Mesendoderm (in vitro differentiated cells): Measurements from ENCODE around the gene HMGCS2.

ENCODE experiments used
- DNase-seq: peaks from one replicate; pipeline ENCODE4 v3.0.0; 2013
- H2AK5ac ChIP-seq: 2 replicates; pipeline ENCODE4 v1.6.1; 2013; ENCODE audit warnings: low read length, inconsistent platforms
- H2BK120ac ChIP-seq: 2 replicates; pipeline ENCODE4 v1.6.1; 2013; ENCODE audit warnings: low read depth, mild to moderate bottlenecking, low read length, moderate library complexity, mixed read lengths
- H2BK15ac ChIP-seq: replicated peaks from 2 replicates; pipeline ENCODE4 v1.6.1; 2013; ENCODE audit warnings: low read depth, mild to moderate bottlenecking, moderate library complexity
- H2BK5ac ChIP-seq: 2 replicates; pipeline ENCODE4 v1.6.1; 2013; ENCODE audit warnings: low read length, inconsistent platforms
- H3K18ac ChIP-seq: 2 replicates; pipeline ENCODE4 v1.6.1; 2013; ENCODE audit warnings: mild to moderate bottlenecking, low read length, mixed read lengths
- H3K23ac ChIP-seq: one replicate; pipeline ENCODE4 v1.6.1; 2013; ENCODE audit warnings: low read length
- H3K27ac ChIP-seq: 2 replicates; pipeline ENCODE4 v1.5.1; 2013; ENCODE audit warnings: low read depth, mild to moderate bottlenecking, inconsistent platforms, low read length, moderate library complexity
- H3K27me3 ChIP-seq: 2 replicates; pipeline ENCODE4 v1.6.1; 2013; ENCODE audit warnings: low read length, control low read depth, mild to moderate bottlenecking, inconsistent platforms; ENCODE audit not compliant: insufficient read depth, poor library complexity
- H3K36me3 ChIP-seq: 2 replicates; pipeline ENCODE4 v1.6.1; 2013; ENCODE audit warnings: low read length, inconsistent platforms; ENCODE audit not compliant: control insufficient read depth, insufficient read depth
- H3K4ac ChIP-seq: one replicate; pipeline ENCODE4 v1.6.1; 2013; ENCODE audit warnings: low read depth, mild to moderate bottlenecking, low read length, moderate library complexity
- H3K4me1 ChIP-seq: 2 replicates; pipeline ENCODE4 v1.6.1; 2013; ENCODE audit warnings: low read depth, low read length, inconsistent platforms; ENCODE audit not compliant: control insufficient read depth
- H3K4me2 ChIP-seq: 2 replicates; pipeline ENCODE4 v1.6.1; 2013; ENCODE audit warnings: low read length
- H3K4me3 ChIP-seq: 2 replicates; pipeline ENCODE4 v1.5.1; 2013; ENCODE audit warnings: mild to moderate bottlenecking, low read length
- H3K56ac ChIP-seq: one replicate; pipeline ENCODE4 v1.6.1; 2013; ENCODE audit warnings: low read length
- H3K79me1 ChIP-seq: 2 replicates; pipeline ENCODE4 v1.6.1; 2013; ENCODE audit warnings: low read length, inconsistent platforms
- H3K79me2 ChIP-seq: 2 replicates; pipeline ENCODE4 v1.6.1; 2013; ENCODE audit warnings: mild to moderate bottlenecking, low read length; ENCODE audit not compliant: control insufficient read depth, insufficient read depth
- H3K9ac ChIP-seq: 2 replicates; pipeline ENCODE4 v1.6.1; 2013; ENCODE audit warnings: low read length, inconsistent platforms
- H4K5ac ChIP-seq: one replicate; pipeline ENCODE4 v1.6.1; 2013; ENCODE audit warnings: low read length
- H4K8ac ChIP-seq: one replicate; pipeline ENCODE4 v1.6.1; 2013; ENCODE audit warnings: low read depth, mild to moderate bottlenecking, control low read depth, low read length, moderate library complexity
- WGBS: extraction: QIAGEN DNeasy Blood & Tissue Kit; methylation state at CpG from one replicate; pipeline ENCODE4 v1.1.7; 2013; ENCODE audit warnings: low lambda C conversion rate, missing lambda C conversion rate; ENCODE audit not compliant: insufficient coverage; ENCODE audit errors: extremely low coverage; 5-methylcytosine and 5-hydroxymethylcytosine counted together

The HMGCS2 gene

DNA sequence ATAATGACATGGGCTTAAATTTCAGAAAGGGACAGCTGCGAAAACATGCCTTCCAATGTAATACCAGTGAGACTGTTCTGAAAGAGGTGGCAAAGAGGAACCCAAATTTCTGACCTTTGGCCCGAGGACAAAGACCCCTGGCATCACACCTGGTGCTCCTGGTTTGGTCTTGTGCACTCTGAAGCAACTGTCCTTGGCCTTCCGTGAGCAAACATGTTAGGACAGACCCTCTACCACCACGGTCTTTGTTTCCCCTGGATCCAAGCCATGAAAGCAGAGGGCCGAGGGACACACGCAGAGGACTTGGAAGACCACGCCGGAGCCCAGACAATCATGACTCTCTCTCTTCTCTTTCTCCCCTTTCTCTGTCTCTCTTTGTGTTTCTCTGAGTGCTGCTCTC lies 36.5 kb upstream of the HMGCS2 start:
- Histone ChIP-seq H3K79me1 (no peaks in the 10 kb centered on the region), H3K27me3 (no peaks in the 10 kb centered on the region), H3K4ac (no peak overlapping the region), H3K9ac (no peak overlapping the region), H4K5ac (no peak overlapping the region), H2BK120ac (no peak overlapping the region), H3K4me2 (no peak overlapping the region), H2BK15ac (no peak overlapping the region), H4K8ac (no peak overlapping the region), H3K79me2 (no peaks in the 10 kb centered on the region), H3K18ac (no peak overlapping the region), H3K4me1 (no peaks in the 10 kb centered on the region), H3K4me3 (no peak overlapping the region), H3K23ac (no peak overlapping the region), H3K36me3 (no peaks in the 10 kb centered on the region), H3K56ac (no peak overlapping the region), H2BK5ac (no peak overlapping the region), H2AK5ac (no peak overlapping the region), H3K27ac (no peak overlapping the region)
- DNase-seq = no peak
- WGBS = no CpG with 5 or more reads among the region's 8 CpGs

- no peak overlapping the region for H2BK5ac ChIP-seq
- H3K4me3 ChIP-seq = no peak overlapping the region
- WGBS = no CpG with 5 or more reads among the region's 15 CpGs
- no peak overlapping the region for H2AK5ac ChIP-seq
- H2BK120ac ChIP-seq = no peak overlapping the region
- H4K5ac ChIP-seq = no peak overlapping the region
- no peak overlapping the region for H4K8ac ChIP-seq
- no peaks in the 10 kb centered on the region for H3K4me1 ChIP-seq
- no peak overlapping the region for H3K9ac ChIP-seq
- H3K23ac ChIP-seq = no peak overlapping the region
- no peak for DNase-seq
- H3K79me1 ChIP-seq = no peaks in the 10 kb centered on the region
- H3K4ac ChIP-seq = no peak overlapping the region
- H2BK15ac ChIP-seq = no peak overlapping the region
- no peaks in the 10 kb centered on the region for H3K36me3 ChIP-seq
- no peak overlapping the region for H3K56ac ChIP-seq
- no peak overlapping the region for H3K27ac ChIP-seq
- no peaks in the 10 kb centered on the region for H3K27me3 ChIP-seq
- no peak overlapping the region for H3K18ac ChIP-seq
- no peak overlapping the region for H3K4me2 ChIP-seq
- no peaks in the 10 kb centered on the region for H3K79me2 ChIP-seq
Observed at GRCh38 chr1:119799599-119800177, 31.0 kb upstream of the HMGCS2 start.

DNA sequence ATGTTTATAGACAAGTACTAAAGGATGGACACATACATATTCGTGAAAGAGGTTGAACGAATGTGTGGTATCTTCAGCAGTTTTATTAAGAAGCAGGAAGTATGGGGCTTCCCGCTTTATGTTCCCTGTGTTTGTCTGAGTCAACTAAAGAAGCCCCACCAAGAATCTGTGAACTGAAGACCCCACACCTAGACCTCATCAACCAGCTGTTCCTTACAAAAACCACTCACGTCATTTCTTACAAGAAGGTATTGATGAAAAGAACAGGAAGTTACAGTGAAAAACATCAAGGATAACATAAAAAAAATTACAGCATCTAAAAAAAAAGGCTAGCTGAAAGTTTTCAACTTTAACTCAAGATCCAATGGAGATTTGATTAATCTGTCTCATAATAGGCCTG lies 30.3 kb upstream of the HMGCS2 start:
- Histone ChIP-seq H3K4me3 (no peak overlapping the region), H3K4ac (no peak overlapping the region), H3K56ac (no peak overlapping the region), H2BK5ac (no peak overlapping the region), H2AK5ac (no peak overlapping the region), H2BK120ac (no peak overlapping the region), H3K27me3 (no peaks in the 10 kb centered on the region), H3K36me3 (no peaks in the 10 kb centered on the region), H3K23ac (no peak overlapping the region), H3K79me2 (no peaks in the 10 kb centered on the region), H3K18ac (no peak overlapping the region), H4K5ac (no peak overlapping the region), H3K27ac (no peak overlapping the region), H3K4me1 (no peaks in the 10 kb centered on the region), H4K8ac (no peak overlapping the region), H3K9ac (no peak overlapping the region), H2BK15ac (no peak overlapping the region), H3K79me1 (no peaks in the 10 kb centered on the region), H3K4me2 (no peak overlapping the region)
- no peak for DNase-seq
- no CpG with 5 or more reads among the region's 4 CpGs for WGBS

DNA sequence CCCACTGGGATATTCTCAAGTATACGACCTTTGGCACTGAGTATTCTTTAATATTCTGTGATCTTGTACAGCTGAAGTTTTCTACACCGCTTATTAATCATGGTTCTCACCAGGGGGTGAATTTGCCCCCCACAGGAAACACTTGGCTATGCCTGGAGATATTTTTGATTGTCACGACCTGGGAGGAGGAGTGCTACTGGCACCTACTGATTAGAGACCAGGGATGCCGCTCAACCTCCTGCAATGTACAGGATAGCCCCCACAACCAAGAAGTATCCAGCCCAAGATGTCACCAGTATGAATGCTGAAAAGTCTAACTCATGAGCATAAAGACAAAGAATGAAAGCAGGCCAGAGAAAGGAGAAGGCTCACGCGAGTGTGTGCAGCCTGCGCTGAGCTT lies 28.9 kb upstream of the HMGCS2 start:
- no peaks in the 10 kb centered on the region for H3K36me3 ChIP-seq
- WGBS = no CpG with 5 or more reads among the region's 7 CpGs
- no peaks in the 10 kb centered on the region for H3K79me2 ChIP-seq
- H3K18ac ChIP-seq = no peak overlapping the region
- no peak overlapping the region for H2BK15ac ChIP-seq
- no peak overlapping the region for H3K56ac ChIP-seq
- H2BK120ac ChIP-seq = no peak overlapping the region
- H3K4me1 ChIP-seq = no peaks in the 10 kb centered on the region
- H2AK5ac ChIP-seq = no peak overlapping the region
- H3K79me1 ChIP-seq = no peaks in the 10 kb centered on the region
- no peak overlapping the region for H4K5ac ChIP-seq
- H3K23ac ChIP-seq = no peak overlapping the region
- no peak overlapping the region for H3K27ac ChIP-seq
- no peak overlapping the region for H3K4me3 ChIP-seq
- H4K8ac ChIP-seq = no peak overlapping the region
- H3K4me2 ChIP-seq = no peak overlapping the region
- no peak overlapping the region for H2BK5ac ChIP-seq
- no peak for DNase-seq
- no peaks in the 10 kb centered on the region for H3K27me3 ChIP-seq
- H3K9ac ChIP-seq = no peak overlapping the region
- no peak overlapping the region for H3K4ac ChIP-seq

- H3K4me3 ChIP-seq = no peak overlapping the region
- no peak overlapping the region for H2BK120ac ChIP-seq
- no peak overlapping the region for H3K56ac ChIP-seq
- no peaks in the 10 kb centered on the region for H3K27me3 ChIP-seq
- H3K4me2 ChIP-seq = no peak overlapping the region
- no peak overlapping the region for H2BK5ac ChIP-seq
- no peaks in the 10 kb centered on the region for H3K79me2 ChIP-seq
- no peaks in the 10 kb centered on the region for H3K4me1 ChIP-seq
- H3K4ac ChIP-seq = no peak overlapping the region
- H3K79me1 ChIP-seq = no peaks in the 10 kb centered on the region
- H3K9ac ChIP-seq = no peak overlapping the region
- H4K8ac ChIP-seq = no peak overlapping the region
- no peaks in the 10 kb centered on the region for H3K36me3 ChIP-seq
- WGBS = no CpG with 5 or more reads among the region's 1 CpG
- no peak overlapping the region for H2BK15ac ChIP-seq
- no peak overlapping the region for H3K27ac ChIP-seq
- no peak overlapping the region for H4K5ac ChIP-seq
- H3K18ac ChIP-seq = no peak overlapping the region
- H2AK5ac ChIP-seq = no peak overlapping the region
- no peak for DNase-seq
- H3K23ac ChIP-seq = no peak overlapping the region
Observed at GRCh38 chr1:119797162-119797561, 28.5 kb upstream of the HMGCS2 start.
